Activated T-helper 9 cell treated with anti-CD3 and anti-CD28 coated beads, Interleukin-2, amount 50 U/mL, for 16 hours (primary cell): ENCODE data around the gene CNDP1.
A peak's percentile ranks its signal among the peaks of the same experiment; 100 is the strongest.

Experiments
- DNase-seq: peaks from one replicate; pipeline ENCODE4 v3.0.0-alpha.2; 2020; ENCODE audit warnings: low read depth

Gene CNDP1

GRCh38 chr18:74582642-74583041 is 48.3 kb downstream of the CNDP1 start:
- DNase-seq = no peak

GRCh38 chr18:74587441-74587840 is 53.1 kb downstream of the CNDP1 start:
- DNase-seq = no peak

- no peak for DNase-seq
These were observed 54.7 kb downstream of the CNDP1 start for GRCh38 chr18:74589021-74589420.

- no peak for DNase-seq
These were observed 55.5 kb downstream of the CNDP1 start for GRCh38 chr18:74589811-74590210.

- no peak for DNase-seq
These were observed 56.4 kb downstream of the CNDP1 start for GRCh38 chr18:74590671-74591070.

- DNase-seq = no peak
These were observed 61.1 kb downstream of the CNDP1 start for GRCh38 chr18:74595431-74595830.

- DNase-seq = peak; percentile 57
These were observed 62.8 kb downstream of the CNDP1 start for GRCh38 chr18:74597034-74597661.

- DNase-seq = peak; percentile 77
These were observed 63.5 kb downstream of the CNDP1 start, which contains the start of gene ZNF407 for GRCh38 chr18:74597662-74598349. Gene ZNF407, plus strand, starts transcription at chr18:74597870. Its CDS starts 33,150 bp downstream, at chr18:74631020.

- peak; percentile 56 for DNase-seq
These were observed 64.2 kb downstream of the CNDP1 start for GRCh38 chr18:74598350-74599001.

GRCh38 chr18:74604361-74604760 is 70.1 kb downstream of the CNDP1 start:
- no peak for DNase-seq

GRCh38 chr18:74604774-74605173 is 70.5 kb downstream of the CNDP1 start:
- DNase-seq = no peak

- no peak for DNase-seq
These were observed 74.4 kb downstream of the CNDP1 start for GRCh38 chr18:74608681-74609080.

- no peak for DNase-seq
These were observed 75.2 kb downstream of the CNDP1 start for GRCh38 chr18:74609535-74609934.

GRCh38 chr18:74610051-74610615 is 75.8 kb downstream of the CNDP1 start:
- DNase-seq = no peak

- DNase-seq = no peak
These were observed 76.6 kb downstream of the CNDP1 start for GRCh38 chr18:74610860-74611259.

GRCh38 chr18:74611765-74612164 is 77.5 kb downstream of the CNDP1 start:
- no peak for DNase-seq

- DNase-seq = no peak
These were observed 79.1 kb downstream of the CNDP1 start for GRCh38 chr18:74613381-74613780.

GRCh38 chr18:74616494-74616893 is 82.2 kb downstream of the CNDP1 start:
- no peak for DNase-seq

- no peak for DNase-seq
These were observed 83.2 kb downstream of the CNDP1 start for GRCh38 chr18:74617486-74617885.

GRCh38 chr18:74622072-74622471 is 87.8 kb downstream of the CNDP1 start:
- DNase-seq = no peak

- DNase-seq = peak; percentile 2
These were observed 88.9 kb downstream of the CNDP1 start for GRCh38 chr18:74623047-74623816.

GRCh38 chr18:74624466-74624865 is 90.2 kb downstream of the CNDP1 start:
- no peak for DNase-seq
